ENCODE measurements around the gene URAD.

GRCh38 chr13:27970382-27971235 is 17.9 kb downstream of the URAD start:
- TF ChIP-seq CTCF (IDR thresholded peaks at IDR 0.05) (no peak), POLR2A (IDR thresholded peaks at IDR 0.05) (no peak), POLR2AphosphoS5 (IDR thresholded peaks at IDR 0.05) (no peak), EP300 (IDR thresholded peaks at IDR 0.05; ENCODE audit: low read depth) (no peak)

All from transverse colon (tissue), 4 donors.